Suprapubic skin (tissue), 4 donors: Measurements from ENCODE around the gene ALOX15B. TPM values are rescaled to one million over a fixed set of nuclear protein-coding genes. Genes with fewer than 3 reads are reported as not detected.

ENCODE experiments used
- DNase-seq, 2 donors: peaks; one replicate each; pipeline ENCODE4 v3.0.0-alpha.2; 2019; ENCODE audit warnings: low spot score in 2 of 2
- H3K27ac ChIP-seq: fragments of 200-600 bp; sonication (generic); one replicate; pipeline ENCODE4 v1.5.1; 2019
- H3K27me3 ChIP-seq: fragments of 200-600 bp; sonication (generic); one replicate; pipeline ENCODE4 v1.5.1; 2019
- H3K36me3 ChIP-seq: fragments of 200-600 bp; sonication (generic); one replicate; pipeline ENCODE4 v1.5.1; 2019
- H3K4me1 ChIP-seq: fragments of 200-600 bp; sonication (generic); one replicate; pipeline ENCODE4 v1.5.1; 2019
- H3K4me3 ChIP-seq: fragments of 200-600 bp; sonication (generic); one replicate; pipeline ENCODE4 v1.5.1; 2019; ENCODE audit warnings: mild to moderate bottlenecking
- H3K9me3 ChIP-seq: fragments of 200-600 bp; sonication (generic); one replicate; pipeline ENCODE4 v1.5.1; 2019
- EP300 ChIP-seq: sonication (generic); formaldehyde crosslinking; IDR thresholded peaks from one replicate; pipeline ENCODE4 v1.6.1; 2017; ENCODE audit warnings: antibody characterized with exemption
- POLR2A ChIP-seq, 2 donors: fragments of 450-650 bp; IDR thresholded peaks; one replicate each; pipeline ENCODE4 v1.6.1; 2017; ENCODE audit warnings: antibody characterized with exemption in 2 of 2, mild to moderate bottlenecking in 2 of 2, moderate library complexity in 2 of 2
- POLR2AphosphoS5 ChIP-seq, 3 donors: sonication (generic); formaldehyde crosslinking; IDR thresholded peaks; one replicate each; pipeline ENCODE4 v1.6.1; 2017; ENCODE audit warnings: antibody characterized with exemption in 3 of 3
- WGBS: methylation state at CpG from one replicate; pipeline ENCODE4 v1.1.5; 2018; 5-methylcytosine and 5-hydroxymethylcytosine counted together
- total RNA-seq, 4 donors: library from RNA; depleted of rRNA; stranded (reverse); fragments of >200 nt; gene quantifications; one replicate each; pipeline ENCODE4 v1.1.0, GENCODE V29; 2016
- TF ChIP-seq, protein P1 (sequence below), 2 donors: fragments of 200-600 bp in 1 of 2; fragments of 450-650 bp in 1 of 2; sonication (generic) in 1 of 2; IDR thresholded peaks; one replicate each; pipeline ENCODE4 v1.5.1; 2016 to 2019; ENCODE audit warnings: antibody characterized with exemption in 2 of 2, mild to moderate bottlenecking in 1 of 2, moderate library complexity in 1 of 2

ALOX15B gene
- total RNA-seq, 4 donors from 2014 or later, result 44.8 to 156 (median 78.1) TPM

GRCh38 chr17:8087952-8088230 lies 49.0 kb downstream of the ALOX15B start:
- WGBS, result 78% methylated on average over 3 of the region's 5 CpGs
- TF ChIP-seq EP300 (no peak), POLR2AphosphoS5 (IDR thresholded peaks at IDR 0.05) (no peak), POLR2A (IDR thresholded peaks at IDR 0.05) (no peak)
- TF ChIP-seq, protein P1, sequence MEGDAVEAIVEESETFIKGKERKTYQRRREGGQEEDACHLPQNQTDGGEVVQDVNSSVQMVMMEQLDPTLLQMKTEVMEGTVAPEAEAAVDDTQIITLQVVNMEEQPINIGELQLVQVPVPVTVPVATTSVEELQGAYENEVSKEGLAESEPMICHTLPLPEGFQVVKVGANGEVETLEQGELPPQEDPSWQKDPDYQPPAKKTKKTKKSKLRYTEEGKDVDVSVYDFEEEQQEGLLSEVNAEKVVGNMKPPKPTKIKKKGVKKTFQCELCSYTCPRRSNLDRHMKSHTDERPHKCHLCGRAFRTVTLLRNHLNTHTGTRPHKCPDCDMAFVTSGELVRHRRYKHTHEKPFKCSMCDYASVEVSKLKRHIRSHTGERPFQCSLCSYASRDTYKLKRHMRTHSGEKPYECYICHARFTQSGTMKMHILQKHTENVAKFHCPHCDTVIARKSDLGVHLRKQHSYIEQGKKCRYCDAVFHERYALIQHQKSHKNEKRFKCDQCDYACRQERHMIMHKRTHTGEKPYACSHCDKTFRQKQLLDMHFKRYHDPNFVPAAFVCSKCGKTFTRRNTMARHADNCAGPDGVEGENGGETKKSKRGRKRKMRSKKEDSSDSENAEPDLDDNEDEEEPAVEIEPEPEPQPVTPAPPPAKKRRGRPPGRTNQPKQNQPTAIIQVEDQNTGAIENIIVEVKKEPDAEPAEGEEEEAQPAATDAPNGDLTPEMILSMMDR (IDR thresholded peaks at IDR 0.05), result no peak

GRCh38 chr17:8089728-8090127 lies 50.9 kb downstream of the ALOX15B start:
- TF ChIP-seq EP300 (no peak), POLR2AphosphoS5 (IDR thresholded peaks at IDR 0.05) (no peak), POLR2A (IDR thresholded peaks at IDR 0.05) (no peak)
- TF ChIP-seq, protein P1 (IDR thresholded peaks at IDR 0.05), result no peak
- Histone ChIP-seq H3K36me3 (no peaks in the 10 kb centered on the region), H3K27ac (no peak overlapping the region), H3K4me1 (peaks cover 10% of the 10 kb centered on the region), H3K9me3 (no peaks in the 10 kb centered on the region), H3K27me3 (peaks cover 38% of the 10 kb centered on the region), H3K4me3 (no peak overlapping the region)
- WGBS, result 82% methylated on average over 6 of the region's 6 CpGs
- no peak for DNase-seq

More at GRCh38 chr17:8087952-8088230, 49.0 kb downstream of the ALOX15B start:
- no peaks in the 10 kb centered on the region for H3K36me3 ChIP-seq
- peaks cover 5% of the 10 kb centered on the region for H3K4me1 ChIP-seq
- H3K27me3 ChIP-seq, result peaks cover 45% of the 10 kb centered on the region
- DNase-seq, result no peak
- no peak overlapping the region for H3K27ac ChIP-seq
- H3K4me3 ChIP-seq, result no peak overlapping the region
- H3K9me3 ChIP-seq, result no peaks in the 10 kb centered on the region

DNA sequence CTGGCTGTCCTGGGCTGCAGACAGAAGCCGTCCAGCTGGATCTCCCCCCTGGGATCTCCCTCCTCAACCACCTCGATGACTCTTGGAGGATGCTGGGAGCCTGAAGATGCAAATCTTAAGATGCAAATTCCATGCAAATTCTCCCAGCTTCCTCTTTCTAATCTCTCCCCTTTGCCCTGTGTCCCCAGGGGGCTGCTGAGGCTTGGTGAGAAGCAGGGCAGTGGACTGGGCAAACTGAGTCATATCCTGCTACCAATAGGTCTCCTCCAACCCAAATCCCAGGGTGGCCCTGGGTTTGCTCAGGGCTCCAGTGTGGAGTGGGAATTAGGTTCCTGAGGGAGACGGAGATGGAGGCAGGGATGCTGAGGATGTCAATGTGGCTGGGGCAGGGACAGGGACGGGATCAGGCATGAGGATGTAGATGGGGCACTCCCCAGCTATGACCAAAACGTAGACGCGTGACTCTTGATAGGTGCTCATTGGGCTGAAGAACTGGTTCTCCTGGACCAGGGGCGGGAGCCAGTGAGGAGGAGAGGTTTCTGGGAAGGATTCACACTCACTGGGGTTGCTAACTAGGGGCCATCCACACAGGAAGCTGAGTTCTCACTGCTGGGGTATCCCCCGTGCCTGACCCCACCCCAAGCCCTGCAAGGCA lies 52.3 kb downstream of the ALOX15B start:
- Histone ChIP-seq H3K27me3 (peaks cover 32% of the 10 kb centered on the region), H3K27ac (no peak overlapping the region), H3K9me3 (no peaks in the 10 kb centered on the region), H3K4me1 (peaks cover 10% of the 10 kb centered on the region), H3K4me3 (no peak overlapping the region), H3K36me3 (no peaks in the 10 kb centered on the region)
- DNase-seq, result no peak
- TF ChIP-seq POLR2A (IDR thresholded peaks at IDR 0.05) (no peak), POLR2AphosphoS5 (IDR thresholded peaks at IDR 0.05) (no peak), EP300 (no peak)
- TF ChIP-seq, protein P1 (IDR thresholded peaks at IDR 0.05), result no peak
- WGBS, result 47% methylated on average over 9 of the region's 9 CpGs

- 79% methylated on average over 6 of the region's 6 CpGs for WGBS
- Histone ChIP-seq H3K36me3 (no peaks in the 10 kb centered on the region), H3K27me3 (peaks cover 13% of the 10 kb centered on the region), H3K4me3 (no peak overlapping the region), H3K9me3 (no peaks in the 10 kb centered on the region), H3K27ac (no peak overlapping the region), H3K4me1 (peaks cover 5% of the 10 kb centered on the region)
- TF ChIP-seq POLR2AphosphoS5 (IDR thresholded peaks at IDR 0.05) (no peak), POLR2A (IDR thresholded peaks at IDR 0.05) (no peak), EP300 (no peak)
- TF ChIP-seq, protein P1 (IDR thresholded peaks at IDR 0.05), result no peak
- no peak for DNase-seq
Measured at GRCh38 chr17:8095361-8095760, 56.5 kb downstream of the ALOX15B start.

DNA sequence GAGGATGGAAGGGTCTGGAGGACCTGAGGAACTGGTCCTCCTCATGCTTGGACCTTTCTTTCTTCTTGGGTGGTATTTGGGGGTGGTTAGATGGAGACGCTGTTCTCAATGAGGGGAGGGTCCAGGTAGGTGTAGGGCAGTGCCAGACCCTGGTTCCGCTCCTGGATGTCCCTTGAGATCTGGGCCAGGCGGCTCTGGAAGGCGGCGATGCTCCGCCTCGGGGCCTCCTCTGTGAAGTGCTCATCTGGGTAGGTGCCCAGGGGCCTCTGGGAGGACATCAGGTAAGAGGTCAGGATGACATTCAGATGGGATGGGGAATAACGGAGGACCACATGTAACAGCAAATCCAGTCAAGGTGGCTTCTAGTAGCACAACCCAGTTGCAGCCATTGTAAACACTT lies 57.7 kb downstream of the ALOX15B start:
- Histone ChIP-seq H3K4me3 (no peak overlapping the region), H3K27me3 (peaks cover 1% of the 10 kb centered on the region), H3K4me1 (peaks cover 5% of the 10 kb centered on the region), H3K9me3 (no peaks in the 10 kb centered on the region), H3K27ac (no peak overlapping the region), H3K36me3 (no peaks in the 10 kb centered on the region)
- 89% methylated on average over 8 of the region's 8 CpGs for WGBS
- DNase-seq, result no peak
- no peak for TF ChIP-seq POLR2AphosphoS5 (IDR thresholded peaks at IDR 0.05)
- TF ChIP-seq POLR2A (IDR thresholded peaks at IDR 0.05), result no peak
- TF ChIP-seq, protein P1 (IDR thresholded peaks at IDR 0.05), result no peak
- no peak for TF ChIP-seq EP300

Other genes starting within 250 kb of the ALOX15B start
- gene KDM6B, start 204.8 kb upstream of the ALOX15B start, total RNA-seq, result 10 to 100 TPM; 21.4 to 31.0 (median 26.7) TPM
- gene TMEM88, start 184.0 kb upstream of the ALOX15B start, total RNA-seq, result 1 to 10 TPM; 4.2 to 7.6 (median 5.1) TPM
- gene NAA38, start 181.5 kb upstream of the ALOX15B start, total RNA-seq, result 10 to 100 TPM; 46.2 to 90.6 (median 47.6) TPM
- gene CYB5D1, start 181.1 kb upstream of the ALOX15B start, total RNA-seq, result 10 to 100 TPM in 1 of 4 donors, 1 to 10 TPM in 3; 7.1 to 10.8 (median 9.8) TPM
- 10 to 100 TPM; 42.1 to 76.0 (median 67.7) TPM for gene CHD3, start 150.3 kb upstream of the ALOX15B start, total RNA-seq
- gene RNF227, start 122.8 kb upstream of the ALOX15B start, total RNA-seq, result 10 to 100 TPM; 51.1 to 66.3 (median 57.3) TPM
- gene KCNAB3, start 109.2 kb upstream of the ALOX15B start, total RNA-seq, result 1 to 10 TPM in 3 of 4 donors, not detected in 1; 1.9 to 7.5 (median 2.4) TPM
- gene TRAPPC1, start 107.1 kb upstream of the ALOX15B start, total RNA-seq, result 10 to 100 TPM; 39.4 to 64.1 (median 46.2) TPM
- gene CNTROB, start 106.9 kb upstream of the ALOX15B start, total RNA-seq, result 10 to 100 TPM; 23.7 to 57.0 (median 30.8) TPM
- not detected for gene GUCY2D, start 36.4 kb upstream of the ALOX15B start, total RNA-seq
- gene ALOX12B, start 48.7 kb downstream of the ALOX15B start, total RNA-seq, result 100 to 1,000 TPM in 3 of 4 donors, 10 to 100 TPM in 1; 91.4 to 150 (median 119) TPM
- gene ALOXE3, start 79.5 kb downstream of the ALOX15B start, total RNA-seq, result 10 to 100 TPM; 44.5 to 95.3 (median 69.9) TPM
- not detected for gene HES7, start 85.0 kb downstream of the ALOX15B start, total RNA-seq
- 100 to 1,000 TPM; 272 to 655 (median 330) TPM for gene PER1, start 113.3 kb downstream of the ALOX15B start, total RNA-seq
- gene VAMP2, start 123.9 kb downstream of the ALOX15B start, total RNA-seq, result 10 to 100 TPM; 41.2 to 64.3 (median 52.8) TPM
- gene TMEM107, start 137.3 kb downstream of the ALOX15B start, total RNA-seq, result 10 to 100 TPM; 13.7 to 21.4 (median 19.4) TPM
- 10 to 100 TPM in 2 of 4 donors, 1 to 10 TPM in 2; 8.1 to 10.6 (median 9.9) TPM for gene BORCS6, start 151.1 kb downstream of the ALOX15B start, total RNA-seq
- gene AURKB, start 171.5 kb downstream of the ALOX15B start, total RNA-seq, result 10 to 100 TPM in 2 of 4 donors, 1 to 10 TPM in 2; 3.7 to 18.2 (median 9.5) TPM
- 10 to 100 TPM; 16.8 to 58.1 (median 22.3) TPM for gene CTC1, start 209.0 kb downstream of the ALOX15B start, total RNA-seq
- gene PFAS, start 210.2 kb downstream of the ALOX15B start, total RNA-seq, result 10 to 100 TPM; 13.0 to 35.1 (median 16.7) TPM
- 10 to 100 TPM; 12.6 to 16.3 (median 13.7) TPM for gene RANGRF, start 249.6 kb downstream of the ALOX15B start, total RNA-seq